ENCODE measurements around the gene C1orf105.
"Not testable (repeated sequence)": the region's sequence is repeated elsewhere in the genome, so short reads cannot be mapped to it uniquely, and the experiment has no call there.

C1orf105 gene

DNA sequence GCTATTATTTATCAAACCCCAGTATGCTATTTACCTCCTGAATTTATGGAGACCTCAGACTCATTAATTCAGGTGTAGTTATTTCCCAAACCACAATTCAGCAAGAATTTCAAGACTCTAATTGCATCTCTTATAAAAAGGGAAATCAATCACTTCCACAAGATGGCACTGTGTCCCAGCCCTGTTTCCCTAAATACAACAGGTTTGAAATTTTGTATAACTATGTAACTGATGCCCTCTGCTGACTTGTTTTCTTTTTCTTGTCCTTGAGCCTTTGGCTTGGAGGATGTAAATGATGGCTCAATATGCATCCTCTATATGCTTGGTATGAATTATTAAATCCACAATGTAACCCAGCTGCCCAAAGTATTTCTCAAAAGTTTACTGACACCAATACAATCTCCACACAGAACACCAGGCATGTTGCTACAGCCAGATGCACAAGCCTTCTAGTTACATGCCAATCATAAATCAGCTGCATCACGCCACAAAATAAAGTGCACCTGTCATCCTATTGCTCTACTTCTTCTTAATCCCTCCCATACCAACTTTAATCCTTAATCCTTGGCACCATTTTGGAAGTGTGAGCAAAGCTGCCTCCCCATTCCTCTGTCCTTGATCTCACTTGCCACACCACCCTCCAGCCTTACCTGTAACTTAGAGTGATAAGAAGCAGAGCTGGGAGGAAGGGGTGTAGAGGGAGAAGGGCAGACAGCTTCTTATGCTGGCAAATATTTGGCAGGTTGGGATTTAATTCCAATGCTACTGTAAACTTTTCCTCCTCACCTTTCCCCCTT is 9.0 kb downstream of the C1orf105 start:
- peak; percentile 57 for DNase-seq (ENCODE audit: low read depth)

DNA sequence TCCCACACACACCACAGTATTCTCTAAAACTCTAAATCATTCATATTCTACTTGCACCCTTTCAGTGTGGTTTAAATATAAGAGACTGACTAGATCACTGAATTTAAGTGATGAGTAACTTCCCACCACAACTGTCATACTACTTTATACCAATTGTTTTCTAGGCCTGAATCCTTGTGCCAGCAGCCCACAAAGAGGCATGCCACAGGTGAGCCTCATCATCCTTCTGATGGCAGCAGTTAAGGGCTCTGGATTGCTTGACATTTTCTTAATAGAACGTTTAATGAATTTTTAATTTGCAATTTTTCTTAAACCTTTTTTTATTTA is 9.6 kb downstream of the C1orf105 start:
- DNase-seq (ENCODE audit: low read depth): no peak

GRCh38 chr1:172431204-172431603 is 10.7 kb downstream of the C1orf105 start:
- no peak for DNase-seq (ENCODE audit: low read depth)

DNA sequence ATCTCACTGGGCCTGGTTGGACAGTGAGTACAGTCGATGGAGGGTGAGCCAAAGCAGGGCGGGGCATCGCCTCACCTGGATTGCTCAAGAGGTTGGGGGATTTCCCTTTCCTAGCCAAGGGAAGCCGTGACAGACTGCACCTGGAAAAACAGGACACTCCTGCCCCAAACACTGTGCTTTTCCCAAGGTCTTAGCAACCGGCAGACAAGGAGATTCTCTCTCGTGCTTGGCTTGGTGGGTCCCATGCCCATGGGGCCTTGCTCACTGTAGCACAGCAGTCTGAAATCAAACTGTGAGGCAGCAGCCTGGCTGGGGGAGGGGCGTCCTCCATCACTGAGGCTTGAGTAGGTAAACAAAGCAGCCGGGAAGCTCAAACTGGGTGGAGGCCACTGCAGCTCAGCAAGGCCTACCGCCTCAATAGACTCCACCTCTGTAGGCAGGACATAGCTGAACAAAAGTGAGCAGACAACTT is 11.3 kb downstream of the C1orf105 start:
- no peak for DNase-seq (ENCODE audit: low read depth)

DNA sequence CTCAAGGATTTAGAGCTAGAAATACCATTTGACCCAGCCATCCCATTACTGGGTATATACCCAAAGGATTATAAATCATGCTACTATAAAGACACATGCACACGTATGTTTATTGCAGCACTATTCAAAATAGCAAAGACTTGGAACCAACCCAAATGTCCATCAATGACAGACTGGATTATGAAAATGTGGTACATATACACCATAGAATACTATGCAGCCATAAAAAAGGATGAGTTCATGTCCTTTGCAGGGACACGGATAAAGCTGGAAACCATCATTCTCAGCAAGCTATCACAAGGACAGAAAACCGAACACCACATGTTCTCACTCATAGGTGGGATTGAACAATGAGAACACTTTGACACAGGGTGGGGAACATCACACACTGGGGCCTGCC is 16.7 kb downstream of the C1orf105 start:
- not testable (repeated sequence) for DNase-seq (ENCODE audit: low read depth)

DNA sequence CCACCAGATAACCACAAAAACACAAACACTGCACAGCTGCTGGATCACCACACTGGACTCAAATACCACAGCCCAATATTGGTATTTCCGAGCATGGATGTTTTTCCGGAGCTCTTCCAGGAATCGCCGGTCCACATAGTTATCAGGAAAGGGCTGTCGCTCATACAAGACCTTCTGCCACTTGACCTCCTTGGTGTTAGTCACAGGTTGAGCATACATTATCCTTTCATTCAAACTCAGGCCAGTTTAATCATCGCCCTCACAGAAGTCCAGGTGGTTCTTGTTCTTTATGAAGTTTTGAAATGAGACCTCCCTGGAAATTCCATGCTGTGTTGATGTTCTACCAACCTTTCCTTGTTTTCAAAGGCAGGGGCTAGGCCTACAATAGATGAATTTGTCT is 21.9 kb downstream of the C1orf105 start:
- no peak for DNase-seq (ENCODE audit: low read depth)

GRCh38 chr1:172442843-172443565 is 22.5 kb downstream of the C1orf105 start:
- DNase-seq (ENCODE audit: low read depth): no peak

- peak; percentile 83 for DNase-seq (ENCODE audit: low read depth)
Measured at GRCh38 chr1:172443666-172444453, 23.4 kb downstream of the C1orf105 start, which contains the start of gene PIGC. Gene PIGC (minus strand): TSS chr1:172444069. CDS start chr1:172442622, 1,447 bp downstream.

GRCh38 chr1:172446547-172446946 is 26.1 kb downstream of the C1orf105 start:
- no peak for DNase-seq (ENCODE audit: low read depth)

GRCh38 chr1:172447641-172448040 is 27.2 kb downstream of the C1orf105 start:
- peak; percentile 58 for DNase-seq (ENCODE audit: low read depth)

DNA sequence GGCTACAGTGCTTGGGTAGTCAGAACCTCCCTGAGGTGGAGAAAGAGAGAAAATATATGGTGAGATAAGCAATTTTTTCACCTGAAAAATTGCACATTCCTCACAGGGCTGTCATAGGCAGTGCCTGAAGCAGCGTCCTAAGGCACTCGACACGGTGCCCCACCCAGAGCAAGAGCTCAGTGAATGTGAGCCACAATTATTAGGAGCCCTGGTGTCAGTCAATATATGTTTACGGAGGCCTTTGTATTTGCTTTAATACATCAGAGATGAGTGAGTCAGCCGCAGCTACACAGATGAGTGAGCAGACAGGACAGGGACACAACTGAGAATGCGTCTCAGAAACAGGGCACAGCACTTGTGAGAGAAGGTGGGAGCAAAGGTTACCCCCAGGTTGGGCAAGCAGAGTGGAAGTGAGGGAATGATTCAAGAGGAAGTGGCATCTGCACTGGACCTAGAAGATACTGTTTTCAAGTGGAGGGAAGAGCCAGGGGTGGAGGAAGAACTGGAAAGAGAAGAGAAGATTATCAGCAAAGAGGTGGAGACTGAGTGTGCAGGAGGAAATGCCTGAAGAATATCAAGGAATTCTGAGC is 28.6 kb downstream of the C1orf105 start:
- no peak for DNase-seq (ENCODE audit: low read depth)

GRCh38 chr1:172449585-172450523 is 29.4 kb downstream of the C1orf105 start:
- peak; percentile 52 for DNase-seq (ENCODE audit: low read depth)

GRCh38 chr1:172450524-172450885 is 30.0 kb downstream of the C1orf105 start:
- no peak for DNase-seq (ENCODE audit: low read depth)

DNA sequence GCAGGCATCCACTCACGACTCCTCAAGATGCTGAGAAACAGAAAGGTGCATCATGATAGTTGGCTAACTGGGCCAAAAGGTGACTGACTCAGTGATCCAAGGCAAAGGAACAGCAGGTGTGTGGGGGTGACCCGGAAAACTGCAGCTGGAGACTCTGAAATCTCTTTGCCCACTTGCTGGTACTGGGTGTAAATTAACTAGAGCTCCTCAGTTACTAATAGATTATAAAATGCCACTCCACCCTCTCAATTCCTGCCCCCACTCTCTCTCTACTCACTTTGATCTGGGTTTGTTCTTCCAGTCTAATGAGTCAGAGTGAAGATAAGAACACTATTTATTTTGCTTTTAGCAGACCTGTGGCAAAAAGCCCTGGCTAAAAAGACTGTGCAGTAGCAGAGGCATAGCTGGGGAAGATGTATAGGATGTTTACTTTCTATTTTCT is 30.5 kb downstream of the C1orf105 start:
- DNase-seq (ENCODE audit: low read depth): no peak

DNA sequence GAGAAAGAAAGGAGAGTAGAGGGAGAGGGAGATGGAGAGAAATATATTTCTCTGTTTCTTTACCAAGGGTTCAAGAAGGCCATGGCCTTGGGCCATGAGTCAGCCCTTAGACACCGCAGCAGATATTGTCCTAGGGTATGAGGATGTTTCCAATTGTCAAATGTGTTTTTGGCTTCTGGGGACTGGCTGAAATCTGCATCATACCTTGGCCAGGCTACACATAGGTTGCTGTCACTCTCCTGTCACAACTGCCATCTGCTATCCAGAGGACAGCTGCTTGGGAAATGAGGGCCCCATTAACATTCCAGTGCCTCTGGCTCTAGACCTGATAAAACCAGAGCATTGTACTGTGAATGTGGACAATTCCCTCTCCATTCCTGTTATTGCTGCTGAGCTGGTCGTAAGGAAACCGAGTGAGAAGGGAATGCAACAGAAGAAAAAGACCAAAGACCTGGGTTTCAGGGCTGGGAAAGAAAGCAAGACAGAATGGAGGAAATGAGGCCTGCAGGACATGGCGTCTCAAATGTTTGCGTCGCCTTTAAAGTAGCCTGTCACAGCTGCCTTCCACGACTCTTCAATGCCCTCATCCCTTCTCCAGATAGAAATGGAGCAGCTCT is 32.2 kb downstream of the C1orf105 start:
- no peak for DNase-seq (ENCODE audit: low read depth)

DNA sequence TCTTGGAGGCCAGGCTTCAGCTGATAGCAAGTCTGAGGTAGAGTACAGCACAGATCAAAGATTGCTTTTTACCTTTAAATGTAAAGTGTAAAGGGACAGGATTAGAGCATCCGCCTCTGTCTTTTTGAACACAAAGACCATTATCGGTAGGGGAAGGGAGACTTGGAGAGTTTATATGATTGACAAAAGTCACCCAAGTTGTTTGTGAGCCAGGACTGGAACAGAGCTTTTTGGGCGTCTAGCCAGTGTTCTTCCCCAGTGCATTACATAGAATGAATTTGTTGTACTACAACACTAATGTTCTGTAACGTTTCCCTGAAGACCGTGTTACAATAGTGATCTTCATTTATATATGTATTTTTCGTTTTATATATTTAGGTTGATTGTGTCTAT is 32.7 kb downstream of the C1orf105 start:
- DNase-seq (ENCODE audit: low read depth): no peak

DNA sequence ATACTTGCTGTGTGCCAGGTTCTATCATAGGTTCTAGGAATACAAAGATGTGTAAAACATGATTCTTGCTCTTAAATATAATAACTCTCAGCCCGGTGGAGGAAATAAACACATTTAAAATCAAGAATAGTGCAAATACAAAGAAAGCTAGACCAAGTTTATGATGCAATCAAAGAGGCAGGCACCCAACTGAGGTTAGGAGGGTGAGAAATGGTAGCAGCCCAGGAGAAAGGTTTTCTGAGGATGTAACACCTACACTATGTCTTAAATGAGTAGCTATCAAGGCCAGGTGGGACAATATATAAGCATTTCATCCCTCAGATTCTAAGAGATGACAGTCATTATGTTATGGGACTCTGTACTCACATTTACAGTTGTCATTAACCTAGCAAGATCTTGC is 33.1 kb downstream of the C1orf105 start:
- DNase-seq (ENCODE audit: low read depth): no peak

DNA sequence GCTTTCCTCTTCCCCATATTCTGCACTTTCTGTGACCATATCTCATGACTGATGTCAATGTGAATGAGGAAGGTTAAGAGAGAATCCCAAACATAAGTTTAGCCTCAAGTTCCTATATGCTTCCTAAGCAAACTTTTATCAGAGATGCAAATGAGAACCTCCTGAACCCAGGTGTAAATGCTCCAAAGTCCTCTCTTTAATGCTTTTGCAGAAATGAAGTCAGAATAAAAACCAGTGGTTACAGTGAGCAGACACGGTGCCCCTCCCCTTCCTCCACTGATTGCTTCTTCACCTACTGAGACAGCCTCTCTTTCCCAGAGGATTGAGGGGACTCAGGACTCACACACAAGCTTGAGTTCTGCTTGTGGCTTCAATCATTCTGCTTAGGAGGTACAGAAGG is 35.0 kb downstream of the C1orf105 start:
- no peak for DNase-seq (ENCODE audit: low read depth)

DNA sequence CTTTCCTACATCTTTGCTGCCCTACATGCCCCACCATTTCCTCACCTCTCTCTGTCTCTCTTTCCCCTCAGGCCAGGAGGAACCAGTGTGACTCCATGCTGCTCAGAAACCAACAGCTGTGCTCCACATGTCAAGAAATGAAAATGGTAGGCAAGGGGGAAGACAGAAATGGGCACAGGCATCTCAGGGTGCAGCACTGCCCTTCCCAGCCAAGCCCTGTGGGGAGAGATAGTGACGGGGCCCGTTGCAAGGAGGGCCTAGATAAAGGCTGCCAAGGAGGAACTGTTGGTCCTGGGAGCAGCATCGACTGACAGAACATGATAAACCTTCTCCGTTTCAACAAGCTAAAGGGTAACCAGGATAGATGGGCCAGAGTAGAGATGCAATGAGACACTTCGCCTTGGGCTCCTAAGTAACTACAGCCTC is 35.9 kb downstream of the C1orf105 start:
- no peak for DNase-seq (ENCODE audit: low read depth)

DNA sequence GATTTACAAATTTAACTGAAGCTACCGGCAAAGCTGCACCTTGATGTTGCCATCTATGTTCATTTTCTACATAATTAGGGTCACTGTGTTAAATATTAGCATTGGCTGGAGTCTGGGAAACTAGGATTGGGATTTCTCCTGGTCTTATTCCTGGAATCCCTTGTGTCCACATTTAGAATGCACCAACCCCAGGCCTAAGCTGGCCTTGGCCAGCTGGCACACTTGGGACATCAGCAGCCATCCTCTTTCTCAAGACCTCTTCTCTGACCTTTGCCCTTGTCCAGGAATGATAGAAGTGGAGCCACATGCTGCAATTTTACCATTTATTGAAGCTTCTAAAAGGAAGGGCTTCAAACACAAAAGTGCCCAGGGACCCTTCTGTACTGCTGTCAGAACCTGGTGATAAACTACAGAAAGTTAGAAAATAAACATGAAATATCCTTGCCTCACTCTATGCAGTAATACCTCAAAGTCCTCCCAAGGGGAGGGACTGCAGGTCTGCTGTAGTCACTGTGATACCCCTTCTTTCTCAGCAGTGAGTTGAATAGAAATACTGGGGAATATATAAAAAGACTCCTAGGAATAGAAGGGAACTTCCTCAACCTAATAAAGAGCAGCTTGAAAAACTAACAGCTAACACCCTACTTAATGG is 37.1 kb downstream of the C1orf105 start:
- no peak for DNase-seq (ENCODE audit: low read depth)
